Measurements from ENCODE around the gene EMD. TPM values are rescaled to one million over a fixed set of nuclear protein-coding genes. Genes with fewer than 3 reads are reported as not detected.

EMD gene
- polyA plus RNA-seq, 1 of the 3 experiments (the other 2 are of a cell fraction): 68.0 TPM

- H3F3A ChIP-seq (replicated peaks; ENCODE audit: insufficient read depth): peaks cover 48% of the 10 kb centered on the region
- H3K79me2 ChIP-seq (ENCODE audit: insufficient read depth): peaks cover 71% of the 10 kb centered on the region
- ChIA-PET POLR2A (no interaction called here), CTCF (no interaction called here)
- peaks cover 3 to 68% of the 10 kb centered on the region in 2 experiments for H3K36me3 ChIP-seq (replicated peaks in 1 of 2; ENCODE audit: control insufficient read depth in 1 of 2, insufficient read depth in 2 of 2, low read length in 1 of 2)
- H3K9me2 ChIP-seq: no peaks in the 10 kb centered on the region
- no peak overlapping the region for H3K4me2 ChIP-seq
- no peak overlapping the region for H2AFZ ChIP-seq (ENCODE audit: low read depth)
- 70% methylated on average over 6 of the region's 6 CpGs for WGBS (ENCODE audit: low lambda C conversion rate)
- no peaks in the 10 kb centered on the region for H3K9me3 ChIP-seq
- no peaks in the 10 kb centered on the region for H3K27me3 ChIP-seq (ENCODE audit: insufficient read depth)
- TF ChIP-seq MEF2A (IDR thresholded peaks at IDR 0.05; ENCODE audit: borderline replicate concordance, low read depth) (no peak), RCOR1 (IDR thresholded peaks at IDR 0.05; ENCODE audit: low read length) (no peak), RXRA (IDR thresholded peaks at IDR 0.05; ENCODE audit: borderline replicate concordance, low read depth) (no peak), PBX3 (IDR thresholded peaks at IDR 0.05) (no peak), RFX5 (IDR thresholded peaks at IDR 0.05; ENCODE audit: low read length) (no peak), REST (IDR thresholded peaks at IDR 0.05; ENCODE audit: low read depth, low read length) (no peak), CHD2 (IDR thresholded peaks at IDR 0.05; ENCODE audit: low read length, partially characterized antibody) (no peak), NFIC (IDR thresholded peaks at IDR 0.05; ENCODE audit: borderline replicate concordance) (no peak), IRF3 (IDR thresholded peaks at IDR 0.05; ENCODE audit: low read depth, low read length) (no peak), TCF12 (IDR thresholded peaks at IDR 0.05) (no peak), SIN3A (IDR thresholded peaks at IDR 0.05; ENCODE audit: borderline replicate concordance, low read depth, low read length) (no peak), EZH2phosphoT487 (IDR thresholded peaks at IDR 0.05; ENCODE audit: borderline replicate concordance, low read depth) (no peak), FOXJ3 (CRISPR knock-in tag; IDR thresholded peaks at IDR 0.05) (no peak), USF2 (IDR thresholded peaks at IDR 0.05; ENCODE audit: borderline replicate concordance, low read depth, low read length) (no peak)
- TF ChIP-seq, protein P1, sequence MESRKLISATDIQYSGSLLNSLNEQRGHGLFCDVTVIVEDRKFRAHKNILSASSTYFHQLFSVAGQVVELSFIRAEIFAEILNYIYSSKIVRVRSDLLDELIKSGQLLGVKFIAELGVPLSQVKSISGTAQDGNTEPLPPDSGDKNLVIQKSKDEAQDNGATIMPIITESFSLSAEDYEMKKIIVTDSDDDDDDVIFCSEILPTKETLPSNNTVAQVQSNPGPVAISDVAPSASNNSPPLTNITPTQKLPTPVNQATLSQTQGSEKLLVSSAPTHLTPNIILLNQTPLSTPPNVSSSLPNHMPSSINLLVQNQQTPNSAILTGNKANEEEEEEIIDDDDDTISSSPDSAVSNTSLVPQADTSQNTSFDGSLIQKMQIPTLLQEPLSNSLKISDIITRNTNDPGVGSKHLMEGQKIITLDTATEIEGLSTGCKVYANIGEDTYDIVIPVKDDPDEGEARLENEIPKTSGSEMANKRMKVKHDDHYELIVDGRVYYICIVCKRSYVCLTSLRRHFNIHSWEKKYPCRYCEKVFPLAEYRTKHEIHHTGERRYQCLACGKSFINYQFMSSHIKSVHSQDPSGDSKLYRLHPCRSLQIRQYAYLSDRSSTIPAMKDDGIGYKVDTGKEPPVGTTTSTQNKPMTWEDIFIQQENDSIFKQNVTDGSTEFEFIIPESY (IDR thresholded peaks at IDR 0.05; ENCODE audit: borderline replicate concordance, low read depth): no peak
- TF ChIP-seq, protein P2, sequence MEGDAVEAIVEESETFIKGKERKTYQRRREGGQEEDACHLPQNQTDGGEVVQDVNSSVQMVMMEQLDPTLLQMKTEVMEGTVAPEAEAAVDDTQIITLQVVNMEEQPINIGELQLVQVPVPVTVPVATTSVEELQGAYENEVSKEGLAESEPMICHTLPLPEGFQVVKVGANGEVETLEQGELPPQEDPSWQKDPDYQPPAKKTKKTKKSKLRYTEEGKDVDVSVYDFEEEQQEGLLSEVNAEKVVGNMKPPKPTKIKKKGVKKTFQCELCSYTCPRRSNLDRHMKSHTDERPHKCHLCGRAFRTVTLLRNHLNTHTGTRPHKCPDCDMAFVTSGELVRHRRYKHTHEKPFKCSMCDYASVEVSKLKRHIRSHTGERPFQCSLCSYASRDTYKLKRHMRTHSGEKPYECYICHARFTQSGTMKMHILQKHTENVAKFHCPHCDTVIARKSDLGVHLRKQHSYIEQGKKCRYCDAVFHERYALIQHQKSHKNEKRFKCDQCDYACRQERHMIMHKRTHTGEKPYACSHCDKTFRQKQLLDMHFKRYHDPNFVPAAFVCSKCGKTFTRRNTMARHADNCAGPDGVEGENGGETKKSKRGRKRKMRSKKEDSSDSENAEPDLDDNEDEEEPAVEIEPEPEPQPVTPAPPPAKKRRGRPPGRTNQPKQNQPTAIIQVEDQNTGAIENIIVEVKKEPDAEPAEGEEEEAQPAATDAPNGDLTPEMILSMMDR (IDR thresholded peaks at IDR 0.05): no peak
- no peaks in the 10 kb centered on the region for H3K4me1 ChIP-seq (ENCODE audit: control insufficient read depth in 1 of 2, insufficient read depth in 2 of 2, low read depth in 1 of 2, low read length in 1 of 2)
- no peak for DNase-seq
- H3K9ac ChIP-seq: no peak overlapping the region
- no peak overlapping the region for H3K4me3 ChIP-seq (ENCODE audit: low read depth in 2 of 2, low read length in 1 of 2)
- H3K27ac ChIP-seq (ENCODE audit: low read depth in 2 of 2, low read length in 1 of 2): peak overlapping the region in 1 of 2 experiments; percentile 4; a peak in 1 of 4 replicates
- peaks cover 98% of the 10 kb centered on the region for H4K20me1 ChIP-seq (ENCODE audit: insufficient read depth)
These were observed 20.3 kb upstream of the EMD start for GRCh38 chrX:154358829-154359228.
